ENCODE results near the gene SKA3. TPM values are rescaled to one million over a fixed set of nuclear protein-coding genes. Genes with fewer than 3 reads are reported as not detected.

The SKA3 gene
- polyA plus RNA-seq, 1 of the 3 experiments (the other 2 are of a cell fraction), result 5.9 TPM

- no peaks in the 10 kb centered on the region for H3K9me3 ChIP-seq
- peak; percentile 7 for DNase-seq
Measured at GRCh38 chr13:21175656-21176214, 617 bp downstream of the SKA3 start.

More at GRCh38 chr13:21175656-21176214, 617 bp downstream of the SKA3 start:
- TF ChIP-seq PBX3 (IDR thresholded peaks at IDR 0.05), result no peak
- TF ChIP-seq CHD2 (IDR thresholded peaks at IDR 0.05; ENCODE audit: low read length, partially characterized antibody), result no peak
- no peak for TF ChIP-seq RAD21 (IDR thresholded peaks at IDR 0.05; ENCODE audit: low read length)
- TF ChIP-seq ZBTB33 (IDR thresholded peaks at IDR 0.05; ENCODE audit: borderline replicate concordance, low read depth), result no peak
- no peak for TF ChIP-seq EZH2phosphoT487 (IDR thresholded peaks at IDR 0.05; ENCODE audit: borderline replicate concordance, low read depth)
- TF ChIP-seq RFX5 (IDR thresholded peaks at IDR 0.05; ENCODE audit: low read length), result no peak
- TF ChIP-seq RXRA (IDR thresholded peaks at IDR 0.05; ENCODE audit: borderline replicate concordance, low read depth), result no peak
- no peak for TF ChIP-seq NRF1 (IDR thresholded peaks at IDR 0.05; ENCODE audit: low read depth, low read length)
- TF ChIP-seq CTCF (IDR thresholded peaks at IDR 0.05), result no peak
- no peak for TF ChIP-seq USF1 (IDR thresholded peaks at IDR 0.05; ENCODE audit: borderline replicate concordance, low read depth)
- no peak for TF ChIP-seq RCOR1 (IDR thresholded peaks at IDR 0.05; ENCODE audit: low read length)
- no peak for TF ChIP-seq FOXM1 (IDR thresholded peaks at IDR 0.05; ENCODE audit: low read depth)
- no peak for TF ChIP-seq SMC3 (IDR thresholded peaks at IDR 0.05; ENCODE audit: low read depth, low read length)
- TF ChIP-seq JUND (IDR thresholded peaks at IDR 0.05), result no peak
- TF ChIP-seq REST (IDR thresholded peaks at IDR 0.05; ENCODE audit: low read depth, low read length), result no peak
- no peak for TF ChIP-seq SIN3A (IDR thresholded peaks at IDR 0.05; ENCODE audit: borderline replicate concordance, low read depth, low read length)
- no peak for TF ChIP-seq GABPA (IDR thresholded peaks at IDR 0.05; ENCODE audit: low read depth)
- no peak for TF ChIP-seq TCF12 (IDR thresholded peaks at IDR 0.05)
- no peak for TF ChIP-seq YY1 (IDR thresholded peaks at IDR 0.05; ENCODE audit: low read depth)
- no peak for TF ChIP-seq TEAD4 (IDR thresholded peaks at IDR 0.05; ENCODE audit: borderline replicate concordance, insufficient read depth)
- ChIA-PET CTCF (interaction anchor here (0.6 to 1.2 kb wide), 3 partner anchors 20 to 55 kb away, joined by 3 to 4 read pairs (median 3); no protein-coding TSS in a partner anchor), POLR2A (interaction anchor here (0.6 to 1.2 kb wide), 6 partner anchors 10 to 301 kb away, joined by 3 to 4 read pairs (median 3); partner anchors contain the start of gene ZDHHC20)
- Histone ChIP-seq H3K4me2 (peak overlapping the region; percentile 94), H3K9ac (peak overlapping the region; percentile 90), H3K27me3 (ENCODE audit: insufficient read depth) (no peaks in the 10 kb centered on the region), H3K79me2 (ENCODE audit: insufficient read depth) (peaks cover 74% of the 10 kb centered on the region), H3K4me1 (ENCODE audit: control insufficient read depth in 1 of 2, insufficient read depth in 2 of 2, low read depth in 1 of 2, low read length in 1 of 2) (peaks cover 3 to 5% of the 10 kb centered on the region in 2 experiments; a peak in 2 of 4 replicates), H3K27ac (ENCODE audit: low read depth in 2 of 2, low read length in 1 of 2) (peak overlapping the region; percentile 53 to 87), H4K20me1 (ENCODE audit: insufficient read depth) (no peaks in the 10 kb centered on the region), H3F3A (replicated peaks; ENCODE audit: insufficient read depth) (peaks cover 19% of the 10 kb centered on the region), H3K36me3 (replicated peaks in 1 of 2; ENCODE audit: control insufficient read depth in 1 of 2, insufficient read depth in 2 of 2, low read length in 1 of 2) (peaks cover 0 to 8% of the 10 kb centered on the region in 2 experiments), H3K4me3 (ENCODE audit: low read depth in 2 of 2, low read length in 1 of 2) (peak overlapping the region; percentile 77 to 86), H2AFZ (ENCODE audit: low read depth) (peak overlapping the region; percentile 95), H3K9me2 (no peaks in the 10 kb centered on the region)
- 2% methylated on average over 12 of the region's 13 CpGs for WGBS (ENCODE audit: low lambda C conversion rate)
